GM12872 (cell line): ENCODE measurements around the gene TBC1D14.

ENCODE experiments used
- CTCF ChIP-seq: IDR thresholded peaks from 3 replicates; pipeline ENCODE4 v1.5.1; 2011; ENCODE audit warnings: low read depth, mild to moderate bottlenecking, low read length, moderate library complexity; ENCODE audit not compliant: insufficient read depth

Gene TBC1D14

GRCh38 chr4:6915041-6916005 lies 5.7 kb downstream of the TBC1D14 start:
- no peak for TF ChIP-seq CTCF

- no peak for TF ChIP-seq CTCF
Measured at GRCh38 chr4:6916069-6916586, 6.5 kb downstream of the TBC1D14 start.

- TF ChIP-seq CTCF: no peak
Measured at GRCh38 chr4:6916587-6917460, 7.2 kb downstream of the TBC1D14 start.

DNA sequence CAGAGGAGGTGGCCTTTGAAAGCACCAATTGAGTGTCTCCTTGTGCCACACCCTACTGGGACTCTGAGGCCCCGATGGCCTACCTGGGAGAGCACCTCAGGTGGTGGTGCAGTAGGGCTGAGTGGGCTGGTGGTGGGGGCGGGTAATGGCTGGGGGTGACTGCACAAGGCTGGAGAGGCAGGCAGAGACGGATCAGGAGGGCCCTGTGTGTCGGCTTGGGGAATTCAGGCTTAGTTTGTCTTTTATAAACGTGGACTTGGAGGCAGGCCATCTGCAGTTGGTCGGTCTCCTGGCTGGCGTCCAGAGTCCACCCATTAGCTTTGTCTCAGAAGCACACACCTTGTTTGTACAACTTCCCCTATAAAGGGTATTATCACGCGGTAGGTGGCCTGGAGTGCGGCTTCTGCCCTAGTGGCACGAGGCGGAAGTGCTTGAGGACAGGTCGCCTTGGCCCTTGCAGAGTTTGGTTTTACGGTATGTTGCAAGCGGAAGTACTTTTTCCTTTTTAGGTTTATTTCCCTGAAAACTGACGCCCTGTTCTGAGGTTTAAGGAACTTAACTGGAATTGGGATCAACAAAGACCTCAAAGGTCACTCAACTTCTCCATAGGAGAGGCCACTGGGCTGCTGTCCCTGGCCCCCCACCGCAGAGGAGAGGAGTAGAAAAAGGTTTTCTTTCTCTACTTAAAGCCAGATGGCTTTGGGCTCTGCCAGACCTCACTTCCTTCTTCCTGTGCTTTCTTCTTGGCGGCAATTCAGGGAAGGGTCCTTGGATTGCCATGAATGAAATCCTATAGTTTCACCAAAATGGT lies 8.0 kb downstream of the TBC1D14 start:
- peak; percentile 79 for TF ChIP-seq CTCF

- TF ChIP-seq CTCF: no peak
Measured at GRCh38 chr4:6918338-6918737, 8.7 kb downstream of the TBC1D14 start.

- no peak for TF ChIP-seq CTCF
Measured at GRCh38 chr4:6920171-6920570, 10.5 kb downstream of the TBC1D14 start.
